ENCODE measurements around the gene XPR1.

DNA sequence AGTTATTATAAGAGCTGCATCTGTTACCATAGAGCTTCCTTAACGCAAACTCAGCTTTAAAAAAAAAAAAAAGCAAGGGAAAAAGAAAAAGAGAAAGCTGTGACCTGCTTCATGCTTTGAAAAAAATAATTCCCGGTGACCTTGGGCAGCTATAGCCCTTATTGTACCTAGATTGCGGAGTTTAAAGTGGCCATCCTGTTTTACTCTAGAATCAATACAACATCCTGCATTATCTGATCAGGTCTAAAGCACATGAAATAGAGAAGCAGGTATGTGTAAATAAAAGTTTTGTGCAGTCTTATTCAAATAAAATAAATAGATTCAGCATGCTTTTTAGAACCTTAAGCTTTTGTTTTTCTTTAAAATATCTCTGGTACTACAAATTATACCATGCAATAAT, 154.1 kb downstream of the XPR1 start:
- TF ChIP-seq CTCF (IDR thresholded peaks at IDR 0.05) (no peak), EP300 (IDR thresholded peaks at IDR 0.05) (no peak), POLR2A (IDR thresholded peaks at IDR 0.05) (no peak)
